GM12878 (cell line): ENCODE results near the gene KCTD8. TPM values are rescaled to one million over a fixed set of nuclear protein-coding genes. Genes with fewer than 3 reads are reported as not detected.
A peak's percentile ranks its signal among the peaks of the same experiment; 100 is the strongest.

ENCODE experiments used
- PAX8 ChIP-seq: fragments of 450-650 bp; IDR thresholded peaks from 2 replicates; pipeline ENCODE4 v1.6.1; 2017; ENCODE audit warnings: mild to moderate bottlenecking, moderate library complexity
- RAD21 ChIP-seq: IDR thresholded peaks from 2 replicates; pipeline ENCODE4 v1.6.1; 2011; ENCODE audit warnings: mild to moderate bottlenecking, low read depth, low read length, moderate library complexity; ENCODE audit not compliant: insufficient read depth
- ZBTB4 ChIP-seq: fragments of 450-650 bp; formaldehyde crosslinking; IDR thresholded peaks from 2 replicates; pipeline ENCODE4 v1.4.0; 2022; ENCODE audit warnings: mild to moderate bottlenecking, moderate library complexity
- polyA plus RNA-seq, 11 experiments: library from polyadenylated mRNA; depleted of rRNA in 4 of 11; unstranded in 6 of 11; stranded (reverse) in 5 of 11; fragments of >200 nt; fragmentation: Nextera tagmentation in 4 of 11; fragmentation: Illumina TruSeq in 1 of 11; extraction: Ambion mirVana in 4 of 11; extraction: Trizol in 1 of 11; gene quantifications; 1 replicate in 1 of 11; 2 replicates in 10 of 11; pipeline versions ENCODE4 v1.2.1 to v1.2.3, GENCODE V29; 2011 to 2016; ENCODE audit warnings: inconsistent platforms in 2 of 11, missing spikeins in 2 of 11, low read depth in 1 of 11
- total RNA-seq, 4 experiments: library from RNA; depleted of rRNA in 3 of 4; stranded (reverse); fragments of >200 nt in 3 of 4; fragmentation: Illumina TruSeq in 1 of 4; extraction: Trizol in 1 of 4; gene quantifications; 2 replicates each; pipeline versions ENCODE4 v1.2.1 to v1.2.3, GENCODE V29; 2013 to 2021
- TF ChIP-seq, protein P1 (sequence below): fragments of 450-650 bp; IDR thresholded peaks from 2 replicates; pipeline ENCODE4 v1.6.1; 2016; ENCODE audit warnings: mild to moderate bottlenecking, moderate library complexity, borderline replicate concordance

Gene KCTD8
- total and polyA plus RNA-seq, 10 of the 15 experiments (the other 5 are each of a cell fraction or from before 2014, with no cell fraction given) = 0.06 TPM; not detected in 9

DNA sequence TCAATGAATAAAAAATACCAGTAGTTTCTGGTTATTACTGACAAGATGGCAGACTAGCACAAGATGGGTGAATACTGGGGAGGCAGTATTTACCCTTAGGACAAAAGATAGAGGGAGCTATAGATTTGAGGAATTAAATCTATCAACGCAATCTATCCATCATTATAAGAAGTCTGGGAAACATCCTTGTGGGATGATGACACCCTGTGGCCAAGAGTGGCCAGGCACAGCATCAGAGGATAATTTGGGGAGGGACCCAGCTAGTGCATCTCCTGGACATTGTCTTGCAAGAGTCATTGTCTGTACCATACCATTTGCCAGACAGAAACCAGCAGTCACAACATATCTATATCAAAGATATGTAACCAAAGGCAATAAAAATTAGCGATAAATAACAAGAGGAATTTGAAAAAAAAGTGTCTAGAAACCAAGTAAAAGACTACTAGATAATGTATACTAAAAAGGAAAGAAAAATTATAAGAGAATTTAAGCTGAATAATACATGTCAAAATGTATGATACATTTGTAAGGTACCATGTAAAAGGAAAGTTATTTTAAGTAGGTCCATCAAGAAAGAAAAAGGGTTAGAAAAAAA lies 22.9 kb downstream of the KCTD8 start (continued):
- TF ChIP-seq ZBTB4 (CRISPR knock-in tag) (no peak), PAX8 (no peak), RAD21 (peak; percentile 34; the same call in 1 of the 2 replicates)
- TF ChIP-seq, protein P1, sequence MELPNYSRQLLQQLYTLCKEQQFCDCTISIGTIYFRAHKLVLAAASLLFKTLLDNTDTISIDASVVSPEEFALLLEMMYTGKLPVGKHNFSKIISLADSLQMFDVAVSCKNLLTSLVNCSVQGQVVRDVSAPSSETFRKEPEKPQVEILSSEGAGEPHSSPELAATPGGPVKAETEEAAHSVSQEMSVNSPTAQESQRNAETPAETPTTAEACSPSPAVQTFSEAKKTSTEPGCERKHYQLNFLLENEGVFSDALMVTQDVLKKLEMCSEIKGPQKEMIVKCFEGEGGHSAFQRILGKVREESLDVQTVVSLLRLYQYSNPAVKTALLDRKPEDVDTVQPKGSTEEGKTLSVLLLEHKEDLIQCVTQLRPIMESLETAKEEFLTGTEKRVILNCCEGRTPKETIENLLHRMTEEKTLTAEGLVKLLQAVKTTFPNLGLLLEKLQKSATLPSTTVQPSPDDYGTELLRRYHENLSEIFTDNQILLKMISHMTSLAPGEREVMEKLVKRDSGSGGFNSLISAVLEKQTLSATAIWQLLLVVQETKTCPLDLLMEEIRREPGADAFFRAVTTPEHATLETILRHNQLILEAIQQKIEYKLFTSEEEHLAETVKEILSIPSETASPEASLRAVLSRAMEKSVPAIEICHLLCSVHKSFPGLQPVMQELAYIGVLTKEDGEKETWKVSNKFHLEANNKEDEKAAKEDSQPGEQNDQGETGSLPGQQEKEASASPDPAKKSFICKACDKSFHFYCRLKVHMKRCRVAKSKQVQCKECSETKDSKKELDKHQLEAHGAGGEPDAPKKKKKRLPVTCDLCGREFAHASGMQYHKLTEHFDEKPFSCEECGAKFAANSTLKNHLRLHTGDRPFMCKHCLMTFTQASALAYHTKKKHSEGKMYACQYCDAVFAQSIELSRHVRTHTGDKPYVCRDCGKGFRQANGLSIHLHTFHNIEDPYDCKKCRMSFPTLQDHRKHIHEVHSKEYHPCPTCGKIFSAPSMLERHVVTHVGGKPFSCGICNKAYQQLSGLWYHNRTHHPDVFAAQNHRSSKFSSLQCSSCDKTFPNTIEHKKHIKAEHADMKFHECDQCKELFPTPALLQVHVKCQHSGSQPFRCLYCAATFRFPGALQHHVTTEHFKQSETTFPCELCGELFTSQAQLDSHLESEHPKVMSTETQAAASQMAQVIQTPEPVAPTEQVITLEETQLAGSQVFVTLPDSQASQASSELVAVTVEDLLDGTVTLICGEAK = no peak
